ENCODE results near the gene COQ8A.

Gene COQ8A

DNA sequence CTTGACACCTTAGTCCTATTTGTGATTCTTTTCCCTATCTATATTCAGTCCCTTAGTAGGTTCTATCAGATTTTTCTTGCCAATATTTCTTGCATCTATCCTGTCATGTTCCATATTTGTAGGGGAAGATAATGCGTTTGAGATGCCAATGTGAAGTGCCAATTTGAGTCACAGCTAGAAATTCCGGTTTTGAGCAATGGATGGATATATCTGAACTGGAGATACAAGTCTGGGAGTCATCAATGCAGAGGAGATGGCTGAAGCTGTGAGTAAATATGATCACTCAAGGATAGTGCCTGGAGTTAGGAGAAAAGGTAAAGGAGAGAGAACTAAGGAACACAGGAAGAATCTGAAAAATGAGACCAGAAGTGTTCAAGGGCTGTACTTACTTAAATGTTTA lies 93.8 kb downstream of the COQ8A start:
- no peak overlapping the region for H3K27ac ChIP-seq (ENCODE audit: low read length)
- H3K27me3 ChIP-seq (ENCODE audit: insufficient read depth, low read length, poor library complexity), result peaks cover 2% of the 10 kb centered on the region
- no peaks in the 10 kb centered on the region for H3K36me3 ChIP-seq (ENCODE audit: insufficient read depth, low read length)
- H3K4me2 ChIP-seq (ENCODE audit: insufficient read depth, low read length), result no peak overlapping the region
- no peaks in the 10 kb centered on the region for H3K79me2 ChIP-seq (ENCODE audit: insufficient read depth, low read length)
- no peaks in the 10 kb centered on the region for H3K4me1 ChIP-seq (ENCODE audit: insufficient read depth, low read length)
- DNase-seq, result no peak
- H3K4me3 ChIP-seq (ENCODE audit: low read depth in 1 of 2, low read length in 2 of 2), result no peak overlapping the region
- H4K20me1 ChIP-seq (ENCODE audit: insufficient read depth, low read length), result no peaks in the 10 kb centered on the region
- no peak overlapping the region for H3K9ac ChIP-seq (ENCODE audit: low read depth, low read length)
- no peak for ATAC-seq (ENCODE audit: insufficient read depth, low read depth)
- no peak for TF ChIP-seq EZH2 (IDR thresholded peaks at IDR 0.05; ENCODE audit: borderline replicate concordance, low read depth, low read length, severe bottlenecking)
- TF ChIP-seq, protein P1, sequence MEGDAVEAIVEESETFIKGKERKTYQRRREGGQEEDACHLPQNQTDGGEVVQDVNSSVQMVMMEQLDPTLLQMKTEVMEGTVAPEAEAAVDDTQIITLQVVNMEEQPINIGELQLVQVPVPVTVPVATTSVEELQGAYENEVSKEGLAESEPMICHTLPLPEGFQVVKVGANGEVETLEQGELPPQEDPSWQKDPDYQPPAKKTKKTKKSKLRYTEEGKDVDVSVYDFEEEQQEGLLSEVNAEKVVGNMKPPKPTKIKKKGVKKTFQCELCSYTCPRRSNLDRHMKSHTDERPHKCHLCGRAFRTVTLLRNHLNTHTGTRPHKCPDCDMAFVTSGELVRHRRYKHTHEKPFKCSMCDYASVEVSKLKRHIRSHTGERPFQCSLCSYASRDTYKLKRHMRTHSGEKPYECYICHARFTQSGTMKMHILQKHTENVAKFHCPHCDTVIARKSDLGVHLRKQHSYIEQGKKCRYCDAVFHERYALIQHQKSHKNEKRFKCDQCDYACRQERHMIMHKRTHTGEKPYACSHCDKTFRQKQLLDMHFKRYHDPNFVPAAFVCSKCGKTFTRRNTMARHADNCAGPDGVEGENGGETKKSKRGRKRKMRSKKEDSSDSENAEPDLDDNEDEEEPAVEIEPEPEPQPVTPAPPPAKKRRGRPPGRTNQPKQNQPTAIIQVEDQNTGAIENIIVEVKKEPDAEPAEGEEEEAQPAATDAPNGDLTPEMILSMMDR (IDR thresholded peaks at IDR 0.05; ENCODE audit: borderline replicate concordance, extremely low read depth, low read length, poor library complexity, severe bottlenecking), result no peak
- H3K9me3 ChIP-seq (ENCODE audit: insufficient read depth, low read length, severe bottlenecking), result no peaks in the 10 kb centered on the region
- no peak overlapping the region for H2AFZ ChIP-seq (ENCODE audit: low read depth, low read length)

DNA sequence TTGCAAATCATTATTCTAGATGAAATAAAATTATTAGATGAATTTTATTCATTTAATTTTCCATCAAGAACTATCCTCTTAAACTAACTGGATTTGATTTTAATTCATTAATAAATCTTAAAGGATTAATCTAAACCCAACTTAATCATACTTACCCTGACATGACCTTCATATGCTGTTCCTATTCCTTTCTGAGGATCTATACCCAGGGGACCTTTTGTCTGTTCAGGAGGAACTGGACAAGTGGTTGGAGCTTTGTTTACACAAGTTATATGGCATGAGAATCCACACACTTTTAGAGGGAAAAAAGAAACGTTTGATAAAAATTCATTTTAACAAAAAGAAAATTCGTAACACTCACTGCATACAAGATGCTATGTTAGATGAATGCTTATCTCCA lies 95.2 kb downstream of the COQ8A start:
- TF ChIP-seq, protein P1 (IDR thresholded peaks at IDR 0.05; ENCODE audit: borderline replicate concordance, extremely low read depth, low read length, poor library complexity, severe bottlenecking), result no peak
- no peak for TF ChIP-seq EZH2 (IDR thresholded peaks at IDR 0.05; ENCODE audit: borderline replicate concordance, low read depth, low read length, severe bottlenecking)
- Histone ChIP-seq H2AFZ (ENCODE audit: low read depth, low read length) (no peak overlapping the region), H3K4me1 (ENCODE audit: insufficient read depth, low read length) (no peaks in the 10 kb centered on the region), H3K27ac (ENCODE audit: low read length) (no peak overlapping the region), H3K36me3 (ENCODE audit: insufficient read depth, low read length) (no peaks in the 10 kb centered on the region), H3K9ac (ENCODE audit: low read depth, low read length) (no peak overlapping the region), H3K4me3 (ENCODE audit: low read depth in 1 of 2, low read length in 2 of 2) (no peak overlapping the region), H3K9me3 (ENCODE audit: insufficient read depth, low read length, severe bottlenecking) (no peaks in the 10 kb centered on the region), H4K20me1 (ENCODE audit: insufficient read depth, low read length) (no peaks in the 10 kb centered on the region), H3K4me2 (ENCODE audit: insufficient read depth, low read length) (no peak overlapping the region), H3K27me3 (ENCODE audit: insufficient read depth, low read length, poor library complexity) (peaks cover 2% of the 10 kb centered on the region), H3K79me2 (ENCODE audit: insufficient read depth, low read length) (no peaks in the 10 kb centered on the region)
- DNase-seq, result no peak
- no peak for ATAC-seq (ENCODE audit: insufficient read depth, low read depth)

DNA sequence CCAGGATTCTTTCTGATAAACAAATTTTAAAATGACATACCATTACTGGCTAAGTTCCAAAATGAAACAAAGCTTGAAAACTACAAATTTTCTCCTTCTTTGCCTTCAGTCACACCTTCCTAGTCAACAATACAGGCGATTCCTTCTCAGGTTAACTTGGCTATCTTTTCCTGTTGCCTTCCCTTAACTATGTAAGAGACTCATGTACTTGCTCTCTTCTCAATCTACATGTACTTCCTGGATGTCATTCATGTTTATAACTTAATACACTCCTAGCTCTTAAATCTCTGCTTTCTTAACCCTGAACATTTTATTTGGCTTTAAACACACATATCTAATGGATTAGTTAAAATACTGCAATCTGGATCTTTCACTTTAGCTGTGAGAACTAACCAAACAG lies 97.0 kb downstream of the COQ8A start:
- no peak overlapping the region for H3K4me2 ChIP-seq (ENCODE audit: insufficient read depth, low read length)
- H3K4me1 ChIP-seq (ENCODE audit: insufficient read depth, low read length), result no peaks in the 10 kb centered on the region
- TF ChIP-seq, protein P1 (IDR thresholded peaks at IDR 0.05; ENCODE audit: borderline replicate concordance, extremely low read depth, low read length, poor library complexity, severe bottlenecking), result no peak
- no peak for TF ChIP-seq EZH2 (IDR thresholded peaks at IDR 0.05; ENCODE audit: borderline replicate concordance, low read depth, low read length, severe bottlenecking)
- peaks cover 2% of the 10 kb centered on the region for H3K27me3 ChIP-seq (ENCODE audit: insufficient read depth, low read length, poor library complexity)
- H2AFZ ChIP-seq (ENCODE audit: low read depth, low read length), result no peak overlapping the region
- DNase-seq (no peak), ATAC-seq (ENCODE audit: insufficient read depth, low read depth) (no peak)
- H3K4me3 ChIP-seq (ENCODE audit: low read depth in 1 of 2, low read length in 2 of 2), result no peak overlapping the region
- no peaks in the 10 kb centered on the region for H3K79me2 ChIP-seq (ENCODE audit: insufficient read depth, low read length)
- no peaks in the 10 kb centered on the region for H3K36me3 ChIP-seq (ENCODE audit: insufficient read depth, low read length)
- no peaks in the 10 kb centered on the region for H3K9me3 ChIP-seq (ENCODE audit: insufficient read depth, low read length, severe bottlenecking)
- H3K27ac ChIP-seq (ENCODE audit: low read length), result no peak overlapping the region
- H4K20me1 ChIP-seq (ENCODE audit: insufficient read depth, low read length), result no peaks in the 10 kb centered on the region
- H3K9ac ChIP-seq (ENCODE audit: low read depth, low read length), result no peak overlapping the region

Measured in DND-41 (cell line).